ENCODE data around the gene BUB1B.

BUB1B gene

DNA sequence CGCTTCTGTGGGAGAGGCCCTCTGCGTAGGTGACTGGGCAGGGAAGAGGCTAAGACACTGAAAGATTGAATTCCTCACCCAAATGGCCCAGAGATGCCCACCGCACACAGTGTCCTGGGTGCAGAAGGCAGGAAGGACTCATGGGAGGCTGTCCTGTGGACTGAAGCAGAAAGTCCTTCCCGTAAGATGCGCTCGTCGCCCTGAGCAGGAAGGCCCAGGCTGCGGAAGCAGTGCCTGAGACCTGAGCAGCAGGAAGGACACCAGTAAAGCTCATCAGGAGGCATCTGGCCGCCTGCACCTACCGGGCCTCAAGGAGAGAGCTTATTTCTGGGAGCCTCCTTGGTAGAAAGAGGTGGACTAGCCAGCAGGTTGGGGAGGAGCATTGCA is 81.3 kb downstream of the BUB1B start:
- no peak for DNase-seq

DNA sequence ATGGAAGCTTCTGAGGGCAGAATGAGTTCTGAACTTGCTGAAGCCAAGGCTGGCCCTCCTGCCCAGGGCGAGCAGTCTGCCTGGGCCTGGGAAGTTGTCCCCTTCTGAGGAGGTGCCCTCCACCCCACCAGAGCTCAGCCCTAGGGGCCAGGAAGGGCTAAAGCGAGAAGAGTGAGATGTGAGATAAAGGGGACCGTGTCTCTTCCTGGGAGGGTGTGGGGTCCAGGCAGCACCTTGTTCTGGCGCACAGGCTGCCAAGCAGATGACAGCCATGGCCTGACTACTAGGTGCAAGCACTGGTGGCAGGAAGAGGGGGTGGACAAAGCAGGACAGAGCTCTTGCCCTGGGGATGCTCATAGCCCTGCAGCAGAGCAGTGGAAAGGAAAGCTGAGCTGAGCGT is 81.7 kb downstream of the BUB1B start:
- DNase-seq = no peak

DNA sequence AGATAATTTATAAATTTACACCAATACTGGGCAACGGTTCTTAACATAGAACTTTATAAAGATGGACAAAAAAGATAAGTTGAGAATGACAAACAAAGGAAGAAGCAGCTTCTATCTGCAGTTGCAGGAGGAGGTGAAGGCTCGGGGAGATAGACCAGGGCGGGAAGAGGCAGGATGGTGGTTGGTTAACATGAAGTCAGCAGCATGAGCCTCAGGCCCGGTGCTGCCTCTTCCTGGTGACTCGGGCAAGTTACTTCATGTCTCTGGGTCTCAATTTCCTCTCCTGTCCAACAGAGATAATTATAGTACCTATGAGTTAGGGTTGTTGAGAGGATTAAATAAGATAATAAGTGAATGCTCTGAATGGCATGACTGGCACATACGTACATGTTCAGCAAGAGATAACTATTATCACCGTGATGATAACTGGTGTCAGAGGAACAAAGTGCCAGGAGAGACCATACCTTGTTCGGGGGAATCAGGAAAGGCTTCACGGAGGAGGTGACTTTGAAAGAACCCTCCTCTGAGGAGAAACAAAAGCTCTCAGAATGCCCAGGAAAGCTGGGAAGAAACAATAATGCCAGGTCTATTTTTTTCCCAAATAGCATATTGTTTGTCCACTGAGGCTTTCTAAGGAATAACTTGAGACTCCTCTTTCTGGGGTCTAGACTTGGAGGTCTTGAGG is 82.4 kb downstream of the BUB1B start:
- DNase-seq = no peak

GRCh38 chr15:40244961-40245523 is 84.2 kb downstream of the BUB1B start:
- DNase-seq = no peak

DNA sequence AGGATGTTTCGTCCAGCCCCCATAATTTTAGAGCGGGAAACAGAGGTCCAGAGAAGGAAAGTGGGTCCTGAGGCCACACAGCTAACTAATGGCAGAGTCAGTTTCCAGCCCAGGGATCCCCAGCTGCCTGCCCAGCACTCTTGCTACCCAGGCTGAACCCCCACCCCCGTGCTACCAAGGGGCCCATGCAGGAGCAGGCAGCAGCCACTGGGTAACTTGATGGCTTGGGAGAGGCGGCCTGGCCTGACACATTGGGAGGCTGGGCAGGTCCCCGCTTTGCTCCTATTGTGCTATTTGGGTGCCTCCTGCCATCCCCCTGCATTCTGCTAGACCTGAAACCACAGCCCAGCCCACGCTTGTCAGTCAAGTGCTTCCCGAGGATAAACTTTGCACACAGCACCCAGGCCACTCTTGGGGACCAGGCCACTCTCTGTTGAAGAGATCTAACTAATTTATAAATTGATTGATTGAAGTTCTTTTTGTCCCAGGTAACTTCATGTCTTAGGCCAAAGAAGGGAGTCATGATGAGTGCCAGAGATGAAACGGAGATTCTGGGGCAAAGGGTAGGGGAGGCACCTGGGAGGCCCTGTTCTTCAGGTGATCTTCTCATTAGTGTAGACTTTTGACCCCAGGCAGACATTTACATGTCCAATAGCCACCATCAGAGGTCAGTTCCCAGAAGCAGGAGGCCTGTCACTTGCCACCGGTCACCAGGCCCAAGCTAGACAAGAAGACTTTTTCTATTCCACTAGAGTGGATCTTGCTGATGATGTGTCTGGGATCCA is 85.0 kb downstream of the BUB1B start:
- DNase-seq = no peak

- no peak for DNase-seq
Measured at GRCh38 chr15:40246496-40247280, 85.8 kb downstream of the BUB1B start.

DNA sequence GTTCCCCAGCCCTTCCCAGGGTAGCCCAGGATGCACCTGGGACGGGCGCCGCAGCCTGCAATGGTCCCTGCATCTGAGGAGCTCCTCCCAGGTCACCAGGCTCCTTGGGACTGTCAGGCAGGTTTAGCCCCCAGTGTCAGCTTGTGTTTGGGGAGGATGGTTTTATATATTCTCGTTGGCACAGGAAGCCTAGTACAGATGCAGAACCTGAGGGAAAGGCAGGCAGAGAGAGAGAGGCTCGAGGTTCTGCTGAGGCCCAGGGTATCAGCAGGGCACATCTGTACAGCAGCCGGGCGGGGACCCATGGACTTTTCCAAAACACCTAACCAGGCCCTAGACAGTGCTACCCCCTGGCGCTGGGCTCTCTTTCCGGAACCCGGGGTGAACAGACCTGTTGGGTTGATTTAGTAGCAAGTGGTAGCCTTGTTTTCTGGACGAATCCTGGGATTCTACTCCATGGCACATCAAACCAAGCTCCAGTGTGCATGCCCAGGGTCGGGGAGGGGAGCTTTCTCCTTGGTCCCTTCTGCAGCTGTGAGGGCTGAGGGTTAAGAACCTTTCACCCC is 86.6 kb downstream of the BUB1B start:
- DNase-seq = no peak

DNA sequence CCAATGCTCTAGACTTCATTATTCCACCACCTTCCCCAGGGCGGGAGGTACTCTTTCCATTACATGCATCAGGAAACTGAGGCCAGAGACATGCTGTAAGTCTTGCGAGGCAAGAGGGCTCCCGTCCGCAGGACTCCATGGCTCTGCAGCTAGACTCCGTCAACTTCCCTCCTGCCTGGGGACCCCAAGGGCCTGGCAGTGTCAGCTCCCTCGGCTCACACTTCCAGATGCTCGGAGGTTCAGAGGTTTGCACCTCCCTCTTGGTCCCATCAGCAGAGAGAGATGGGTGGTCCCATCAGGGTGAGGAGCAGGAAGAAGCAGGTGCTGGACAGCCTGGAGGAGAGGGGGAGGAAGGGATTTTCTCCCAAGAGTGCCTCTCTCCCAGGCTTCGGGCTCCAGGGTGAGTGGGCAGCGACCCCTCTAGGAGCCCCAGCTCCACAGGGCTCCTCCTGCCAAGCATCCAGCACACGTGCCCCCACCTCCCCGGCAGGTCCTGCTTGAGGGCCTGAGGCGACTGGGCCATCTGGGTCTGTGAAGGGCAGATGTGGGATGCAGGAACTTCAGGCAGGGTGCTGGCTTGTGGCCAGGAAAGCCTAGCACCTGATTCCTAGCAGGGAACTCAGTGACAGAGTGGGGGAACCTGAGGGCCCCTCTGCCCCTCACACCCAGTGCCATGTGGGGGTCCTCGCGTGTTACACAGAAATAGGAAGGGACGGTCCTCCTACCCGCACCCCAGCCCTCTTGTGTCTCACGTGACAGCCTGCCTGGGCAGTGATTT is 87.3 kb downstream of the BUB1B start:
- DNase-seq = no peak

DNA sequence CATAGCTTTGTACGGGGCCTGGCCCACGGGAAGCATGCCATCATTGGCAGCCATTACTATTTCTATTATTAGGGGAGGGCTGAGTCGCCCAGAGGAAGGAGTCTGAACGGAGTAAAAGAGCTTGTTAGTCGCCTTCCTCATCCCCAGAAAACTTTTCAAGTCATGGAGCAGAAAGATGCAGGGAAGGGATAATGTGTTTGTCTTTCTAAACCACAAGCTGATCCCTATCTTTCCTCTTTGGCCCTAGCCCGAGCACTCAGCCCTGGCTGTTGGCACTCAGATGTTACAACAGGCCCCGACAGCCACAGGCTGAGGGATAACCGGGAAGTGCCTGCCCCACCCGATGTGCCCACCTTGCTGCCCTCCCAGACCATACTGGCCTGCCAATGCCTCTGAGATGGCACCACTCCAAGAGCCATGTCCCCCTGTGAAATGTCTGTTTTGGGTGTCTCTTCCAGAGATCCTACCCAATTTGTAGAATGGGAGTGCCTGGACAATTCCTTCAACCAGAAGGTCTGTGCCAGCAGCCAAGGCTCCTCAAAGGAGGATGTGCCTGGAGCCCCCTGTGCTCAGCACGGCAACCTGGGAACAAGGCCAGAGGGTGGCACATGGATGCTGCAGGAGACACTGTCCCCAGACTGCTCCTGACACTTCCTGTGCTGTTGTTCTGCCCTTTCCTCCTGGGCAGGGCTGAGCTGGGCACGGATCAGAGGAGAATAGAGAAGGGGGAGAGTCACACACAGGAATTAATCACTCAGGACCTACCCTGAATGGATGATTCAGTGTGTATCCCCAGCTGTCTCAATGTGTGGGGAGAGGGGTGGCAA is 88.8 kb downstream of the BUB1B start:
- no peak for DNase-seq

DNA sequence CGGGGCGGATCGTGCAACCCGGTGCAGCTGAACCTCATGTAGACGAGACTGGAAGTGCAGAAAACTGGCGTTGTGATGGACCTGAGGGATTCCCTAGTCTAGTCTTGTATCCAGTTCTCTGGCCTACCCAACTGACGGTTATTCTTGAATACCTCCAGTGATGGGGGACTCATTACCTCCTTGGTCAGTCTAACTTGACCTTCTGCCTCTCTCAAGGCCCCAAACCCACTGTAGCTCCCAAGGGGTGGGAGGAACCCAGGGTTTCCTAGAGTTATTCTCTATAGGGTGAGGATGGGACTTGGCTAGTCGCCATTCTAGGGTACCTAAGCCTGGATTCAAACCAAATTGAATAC is 89.4 kb downstream of the BUB1B start:
- no peak for DNase-seq

DNA sequence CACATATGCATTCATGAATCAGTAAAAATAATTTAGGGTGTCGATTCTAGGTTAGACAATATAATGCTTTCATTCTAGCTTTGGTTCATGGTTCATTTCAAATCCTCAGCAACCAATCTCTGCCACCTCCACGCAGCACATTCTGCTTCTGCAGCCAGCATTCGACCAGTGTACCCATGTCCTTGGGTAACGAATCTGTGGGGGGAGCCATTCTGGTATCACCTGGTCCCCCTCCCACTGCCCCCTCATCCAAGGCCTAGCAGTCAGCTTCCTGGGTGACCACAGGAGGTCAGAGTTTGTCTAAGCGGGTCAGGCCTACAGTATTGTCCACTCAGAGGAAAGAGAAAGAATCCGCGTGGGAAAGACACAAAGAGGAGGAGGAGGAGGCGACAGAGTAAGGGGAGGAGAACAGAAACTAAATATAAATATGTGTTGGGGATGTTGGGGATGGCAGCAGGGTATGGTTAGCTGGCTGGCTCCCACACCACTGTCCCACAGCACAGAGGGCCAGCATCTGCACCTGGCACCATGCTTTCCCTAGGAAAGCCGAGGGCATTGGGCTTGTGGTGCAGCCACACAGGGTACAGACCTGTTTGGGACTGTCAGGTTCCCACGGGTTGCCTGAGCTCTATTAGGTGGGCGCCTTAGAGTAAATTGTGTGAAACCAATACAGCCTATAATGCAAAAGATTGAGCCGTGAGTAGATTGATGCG is 90.1 kb downstream of the BUB1B start:
- no peak for DNase-seq

- no peak for DNase-seq
Measured at GRCh38 chr15:40251486-40252140, 90.7 kb downstream of the BUB1B start.

GRCh38 chr15:40252141-40252437 is 91.2 kb downstream of the BUB1B start:
- DNase-seq = no peak

DNA sequence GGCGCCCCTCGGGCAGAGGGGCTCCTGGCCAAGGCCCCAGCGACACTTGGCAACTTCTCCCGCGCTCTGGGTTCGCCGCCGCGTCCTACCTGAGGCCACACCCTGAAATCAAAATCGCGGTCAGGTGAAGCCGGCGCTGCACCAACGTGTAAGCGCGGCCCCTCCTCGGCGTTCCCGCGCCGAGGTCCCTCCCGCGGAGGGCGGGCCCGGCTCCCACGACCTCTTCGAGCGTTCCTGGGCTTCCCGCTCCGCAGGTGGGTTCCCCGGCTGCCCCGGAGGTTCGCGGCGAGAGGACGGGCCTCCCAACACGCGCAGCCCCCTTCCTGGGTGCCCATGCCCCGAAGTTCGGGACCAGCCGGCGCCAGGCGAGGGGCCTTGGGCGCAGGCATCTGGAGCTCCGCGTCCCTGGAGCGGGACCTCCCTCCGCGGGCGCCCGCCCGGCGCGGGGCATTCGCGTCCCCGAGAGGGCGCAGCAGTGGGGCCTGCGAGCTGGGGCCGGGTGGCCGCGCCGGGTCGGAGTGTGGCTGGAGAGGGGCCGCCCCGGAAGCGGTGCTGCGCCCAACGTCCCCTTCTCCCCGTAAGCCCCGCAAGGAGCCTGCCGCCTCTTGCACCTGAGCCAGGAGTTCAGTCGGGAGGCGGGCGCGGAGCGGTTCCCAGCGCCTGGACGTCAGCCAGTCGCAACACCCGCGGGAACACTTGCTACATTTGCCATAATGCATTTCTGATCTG is 91.7 kb downstream of the BUB1B start:
- DNase-seq = no peak

GRCh38 chr15:40253167-40253790 is 92.4 kb downstream of the BUB1B start:
- no peak for DNase-seq

DNA sequence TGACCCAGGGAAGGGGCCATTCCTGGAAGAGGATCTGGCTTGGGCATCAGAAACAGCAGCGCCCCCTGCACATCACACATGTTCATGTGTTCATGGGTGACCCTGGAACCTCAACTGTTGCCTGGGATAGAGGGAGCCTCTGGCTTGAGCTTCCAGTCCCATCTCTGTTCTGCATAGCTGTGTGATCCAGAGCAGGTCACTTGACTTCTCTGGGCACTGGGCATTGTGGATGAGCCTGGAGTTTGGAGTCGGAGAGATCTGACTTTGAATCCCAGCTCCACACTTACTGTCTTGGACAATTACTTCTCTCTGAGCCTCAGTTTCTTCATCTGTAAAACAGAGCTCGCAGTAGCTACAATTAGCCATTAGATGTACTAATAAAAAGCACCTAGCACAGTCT is 93.6 kb downstream of the BUB1B start:
- DNase-seq = no peak

GRCh38 chr15:40255033-40255432 is 94.2 kb downstream of the BUB1B start:
- no peak for DNase-seq

- DNase-seq = peak; percentile 46
Measured at GRCh38 chr15:40256638-40257235, 95.9 kb downstream of the BUB1B start.
